Measurements from ENCODE around the gene ULK3. TPM values are rescaled to one million over a fixed set of nuclear protein-coding genes. Genes with fewer than 3 reads are reported as not detected.

Gene ULK3
- total RNA-seq, 1 donor from 2014 or later = 37.3 TPM

- H3K27me3 Mint-ChIP-seq = peaks cover 66% of the 10 kb centered on the region
Observed at GRCh38 chr15:74823324-74823723, 19.6 kb downstream of the ULK3 start.

DNA sequence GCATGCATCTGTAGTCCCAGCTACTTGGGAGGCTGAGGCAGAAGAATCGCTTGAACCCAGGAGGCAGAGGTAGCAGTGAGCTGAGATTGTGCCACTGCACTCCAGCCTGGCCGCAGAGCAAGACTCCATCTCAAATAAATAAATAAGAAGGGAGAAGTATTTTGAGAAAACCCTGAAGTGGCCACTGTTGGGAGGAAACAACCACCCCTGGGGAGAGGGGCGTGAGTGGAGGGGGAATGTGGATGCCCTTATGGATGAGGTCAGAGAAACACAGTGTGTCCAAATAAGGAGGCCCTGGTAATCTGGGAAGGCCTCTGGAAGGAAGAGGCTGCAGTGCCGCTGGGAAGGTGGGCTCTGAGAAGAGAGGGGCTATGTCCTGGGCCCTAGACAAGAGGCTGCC, 20.7 kb downstream of the ULK3 start:
- H3K4me1 Mint-ChIP-seq (ENCODE audit: low read depth) = no peaks in the 10 kb centered on the region
- no peak overlapping the region for H3K4me3 Mint-ChIP-seq (ENCODE audit: low read depth)
- H3K9me3 Mint-ChIP-seq (ENCODE audit: low read depth) = no peaks in the 10 kb centered on the region
- TF ChIP-seq, protein P1, sequence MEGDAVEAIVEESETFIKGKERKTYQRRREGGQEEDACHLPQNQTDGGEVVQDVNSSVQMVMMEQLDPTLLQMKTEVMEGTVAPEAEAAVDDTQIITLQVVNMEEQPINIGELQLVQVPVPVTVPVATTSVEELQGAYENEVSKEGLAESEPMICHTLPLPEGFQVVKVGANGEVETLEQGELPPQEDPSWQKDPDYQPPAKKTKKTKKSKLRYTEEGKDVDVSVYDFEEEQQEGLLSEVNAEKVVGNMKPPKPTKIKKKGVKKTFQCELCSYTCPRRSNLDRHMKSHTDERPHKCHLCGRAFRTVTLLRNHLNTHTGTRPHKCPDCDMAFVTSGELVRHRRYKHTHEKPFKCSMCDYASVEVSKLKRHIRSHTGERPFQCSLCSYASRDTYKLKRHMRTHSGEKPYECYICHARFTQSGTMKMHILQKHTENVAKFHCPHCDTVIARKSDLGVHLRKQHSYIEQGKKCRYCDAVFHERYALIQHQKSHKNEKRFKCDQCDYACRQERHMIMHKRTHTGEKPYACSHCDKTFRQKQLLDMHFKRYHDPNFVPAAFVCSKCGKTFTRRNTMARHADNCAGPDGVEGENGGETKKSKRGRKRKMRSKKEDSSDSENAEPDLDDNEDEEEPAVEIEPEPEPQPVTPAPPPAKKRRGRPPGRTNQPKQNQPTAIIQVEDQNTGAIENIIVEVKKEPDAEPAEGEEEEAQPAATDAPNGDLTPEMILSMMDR (IDR thresholded peaks at IDR 0.05; ENCODE audit: unreplicated experiment) = no peak
- no peak for DNase-seq (ENCODE audit: low spot score, unreplicated experiment)
- peaks cover 58% of the 10 kb centered on the region for H3K27me3 Mint-ChIP-seq
- H3K27ac Mint-ChIP-seq = no peak overlapping the region
- H3K36me3 Mint-ChIP-seq (ENCODE audit: insufficient read depth) = no peaks in the 10 kb centered on the region

More at GRCh38 chr15:74823324-74823723, 19.6 kb downstream of the ULK3 start:
- Mint-ChIP-seq H3K9me3 (ENCODE audit: low read depth) (no peaks in the 10 kb centered on the region), H3K4me1 (ENCODE audit: low read depth) (no peaks in the 10 kb centered on the region), H3K4me3 (ENCODE audit: low read depth) (no peak overlapping the region), H3K36me3 (ENCODE audit: insufficient read depth) (no peaks in the 10 kb centered on the region), H3K27ac (no peak overlapping the region)
- TF ChIP-seq, protein P1 (IDR thresholded peaks at IDR 0.05; ENCODE audit: unreplicated experiment) = no peak
- no peak for DNase-seq (ENCODE audit: low spot score, unreplicated experiment)

DNA sequence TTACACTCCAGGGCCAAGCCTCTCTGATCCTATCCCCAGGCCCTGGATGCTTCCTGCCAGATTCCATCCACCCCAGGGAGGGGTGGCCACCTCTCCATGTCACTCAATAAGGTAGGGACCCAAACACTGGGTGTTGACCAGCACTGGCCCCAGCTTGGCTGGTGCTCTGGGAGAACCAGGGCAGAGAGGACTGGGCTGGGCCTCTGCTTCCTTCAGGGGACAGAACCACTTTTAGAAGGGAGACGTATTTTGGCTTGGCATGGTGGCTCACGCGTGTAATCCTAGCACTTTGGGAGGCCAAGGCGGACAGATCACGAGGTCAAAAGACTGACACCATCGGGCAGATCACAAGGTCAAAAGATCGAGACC, 21.2 kb downstream of the ULK3 start:
- Mint-ChIP-seq H3K4me3 (ENCODE audit: low read depth) (no peak overlapping the region), H3K27me3 (peaks cover 58% of the 10 kb centered on the region), H3K27ac (no peak overlapping the region)

GRCh38 chr15:74821091-74821789, 21.7 kb downstream of the ULK3 start:
- peaks cover 54% of the 10 kb centered on the region for H3K27me3 Mint-ChIP-seq
- DNase-seq (ENCODE audit: low spot score, unreplicated experiment) = no peak
- no peak overlapping the region for H3K27ac Mint-ChIP-seq
- TF ChIP-seq, protein P1 (IDR thresholded peaks at IDR 0.05; ENCODE audit: unreplicated experiment) = no peak
- H3K4me3 Mint-ChIP-seq (ENCODE audit: low read depth) = no peak overlapping the region
- no peaks in the 10 kb centered on the region for H3K4me1 Mint-ChIP-seq (ENCODE audit: low read depth)
- H3K36me3 Mint-ChIP-seq (ENCODE audit: insufficient read depth) = no peaks in the 10 kb centered on the region
- no peaks in the 10 kb centered on the region for H3K9me3 Mint-ChIP-seq (ENCODE audit: low read depth)

More for the DNA sequence above, 21.2 kb downstream of the ULK3 start:
- TF ChIP-seq, protein P1 (IDR thresholded peaks at IDR 0.05; ENCODE audit: unreplicated experiment) = no peak
- Mint-ChIP-seq H3K4me1 (ENCODE audit: low read depth) (no peaks in the 10 kb centered on the region), H3K9me3 (ENCODE audit: low read depth) (no peaks in the 10 kb centered on the region), H3K36me3 (ENCODE audit: insufficient read depth) (no peaks in the 10 kb centered on the region)
- no peak for DNase-seq (ENCODE audit: low spot score, unreplicated experiment)

DNA sequence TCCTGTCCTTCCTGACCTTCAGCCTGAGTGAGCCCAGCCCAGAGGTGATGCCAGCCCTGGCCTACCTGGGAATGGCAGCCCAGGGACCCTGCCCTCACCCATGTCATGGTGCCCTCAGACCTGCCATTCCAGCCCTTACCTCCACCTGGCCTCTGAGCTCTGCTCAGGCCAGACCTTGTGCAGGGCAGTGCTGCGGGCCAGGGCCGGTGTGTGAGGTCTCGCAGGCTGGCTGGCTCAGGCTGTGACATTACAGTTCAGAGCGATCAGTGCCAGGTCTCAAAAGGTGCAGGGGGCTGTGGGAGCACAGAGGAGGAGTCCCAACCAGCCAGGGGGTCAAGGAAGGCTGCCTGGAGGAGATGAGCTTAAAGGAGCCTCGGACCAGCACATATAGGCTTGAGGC, 22.9 kb downstream of the ULK3 start:
- no peak for DNase-seq (ENCODE audit: low spot score, unreplicated experiment)
- H3K27ac Mint-ChIP-seq = no peak overlapping the region
- H3K9me3 Mint-ChIP-seq (ENCODE audit: low read depth) = no peaks in the 10 kb centered on the region
- H3K27me3 Mint-ChIP-seq = peaks cover 44% of the 10 kb centered on the region
- H3K4me1 Mint-ChIP-seq (ENCODE audit: low read depth) = no peaks in the 10 kb centered on the region
- TF ChIP-seq, protein P1 (IDR thresholded peaks at IDR 0.05; ENCODE audit: unreplicated experiment) = no peak
- no peak overlapping the region for H3K4me3 Mint-ChIP-seq (ENCODE audit: low read depth)
- H3K36me3 Mint-ChIP-seq (ENCODE audit: insufficient read depth) = no peaks in the 10 kb centered on the region
